ENCODE data around the gene RTL10. TPM values are rescaled to one million over a fixed set of nuclear protein-coding genes. Genes with fewer than 3 reads are reported as not detected.
A peak's percentile ranks its signal among the peaks of the same experiment; 100 is the strongest.

RTL10 gene
- total and polyA plus RNA-seq, 2 of the 4 experiments (the other 2 are of a cell fraction) = 8.6 to 12.1 TPM

GRCh38 chr22:19879643-19879991 lies 24.9 kb upstream of the RTL10 start:
- in situ Hi-C loops (cut with MboI; ENCODE audit: low sequenced_read_pairs) (no loop called here), intact Hi-C loops (cut with micrococcal nuclease) (no loop called here), dilution Hi-C loops (cut with HindIII; ENCODE audit: low sequenced_read_pairs, unreplicated experiment) (no loop called here)
- Histone ChIP-seq H3K4me2 (ENCODE audit: low read depth, low read length) (no peak overlapping the region), H3K36me3 (ENCODE audit: control insufficient read depth, insufficient read depth, low read length) (no peaks in the 10 kb centered on the region), H4K20me1 (ENCODE audit: insufficient read depth, low read length) (peaks cover 4% of the 10 kb centered on the region), H2AK9ac (replicated peaks; ENCODE audit: low read depth, low read length, poor library complexity) (peak overlapping the region; percentile 97), H3K9me3 (ENCODE audit: control insufficient read depth, insufficient read depth, low read length) (no peaks in the 10 kb centered on the region), H3K9me1 (ENCODE audit: insufficient read depth, low read length) (peaks cover 54% of the 10 kb centered on the region), H2BK5ac (ENCODE audit: low read depth, low read length, poor library complexity, severe bottlenecking) (peak overlapping the region; percentile 97), H4K8ac (ENCODE audit: low read depth in 2 of 2, low read length in 2 of 2) (peak overlapping the region; percentile 93 to 96), H2AFZ (replicated peaks; ENCODE audit: low read length, poor library complexity) (peak overlapping the region; percentile 72), H3K4ac (ENCODE audit: low read depth, low read length) (peak overlapping the region; percentile 99), H3K23ac (ENCODE audit: low read depth, low read length) (peak overlapping the region; percentile 96), H3K27me3 (ENCODE audit: control insufficient read depth, insufficient read depth, low read length) (no peaks in the 10 kb centered on the region), H3K79me1 (ENCODE audit: low read depth in 1 of 2, low read length in 2 of 2) (peaks cover 18 to 51% of the 10 kb centered on the region in 2 experiments), H2BK15ac (ENCODE audit: low read depth, low read length) (peak overlapping the region; percentile 95; the same call in 2 of the 3 replicates), H2AK5ac (ENCODE audit: low read depth, low read length) (peak overlapping the region; percentile 99), H3K4me1 (ENCODE audit: control insufficient read depth, insufficient read depth, low read length) (peaks cover 54% of the 10 kb centered on the region), H3K9ac (ENCODE audit: low read depth, low read length) (no peak overlapping the region; the same call in 1 of the 2 replicates), H4K91ac (ENCODE audit: insufficient read depth, low read depth, low read length) (peak overlapping the region; percentile 100), H3K4me3 (ENCODE audit: insufficient read depth, low read depth, low read length) (no peak overlapping the region), H3K14ac (replicated peaks; ENCODE audit: low read depth, low read length) (peak overlapping the region; percentile 96), H2BK120ac (ENCODE audit: low read depth, low read length) (peak overlapping the region; percentile 100), H3K27ac (ENCODE audit: insufficient read depth, low read length) (peak overlapping the region; percentile 84), H4K5ac (ENCODE audit: low read depth, low read length) (peak overlapping the region; percentile 68), H3K56ac (ENCODE audit: extremely low read depth, insufficient read depth, low read length) (peak overlapping the region; percentile 46; the same call in 1 of the 2 replicates), H2BK20ac (ENCODE audit: low read depth, low read length) (peak overlapping the region; percentile 100), H3K18ac (ENCODE audit: low read depth, low read length) (peak overlapping the region; percentile 58)
- ATAC-seq (ENCODE audit: low read depth) (no peak), DNase-seq (no peak)
- BruUV-seq (replicated peaks) = no TSS peak
- CTCF ChIA-PET = interaction anchor here (0.6 kb wide), 1 partner anchor 78 kb away, joined by 4 read pairs; no protein-coding TSS in a partner anchor
- POLR2A ChIA-PET (ENCODE audit: unreplicated experiment) = no interaction called here
- no CpG with 5 or more reads among the region's 4 CpGs for WGBS, 2 experiments (ENCODE audit: extremely low coverage in 2 of 2, insufficient read length in 1 of 2)
- no peak for TF ChIP-seq RFX5 (IDR thresholded peaks at IDR 0.05; ENCODE audit: low read depth, low read length)
- TF ChIP-seq BHLHE40 (IDR thresholded peaks at IDR 0.05; ENCODE audit: low read depth, low read length) = no peak
- no peak for TF ChIP-seq USF2 (IDR thresholded peaks at IDR 0.05; ENCODE audit: low read depth, low read length)
- TF ChIP-seq CEBPB (IDR thresholded peaks at IDR 0.05; ENCODE audit: low read depth, low read length) = no peak
- TF ChIP-seq MAZ (IDR thresholded peaks at IDR 0.05; ENCODE audit: borderline replicate concordance, low read depth, low read length) = no peak
- TF ChIP-seq CTCF (conservative IDR thresholded peaks at IDR 0.05; ENCODE audit: low read depth, low read length) = no peak
- TF ChIP-seq ELK1 (IDR thresholded peaks at IDR 0.05; ENCODE audit: borderline replicate concordance, low read depth, low read length) = no peak
- TF ChIP-seq POLR2A (IDR thresholded peaks at IDR 0.05; ENCODE audit: low read depth, low read length) = no peak
- no peak for TF ChIP-seq MXI1 (IDR thresholded peaks at IDR 0.05; ENCODE audit: borderline replicate concordance, low read depth, low read length)
- TF ChIP-seq RAD21 (IDR thresholded peaks at IDR 0.05; ENCODE audit: low read length) = no peak
- TF ChIP-seq FOS (IDR thresholded peaks at IDR 0.05; ENCODE audit: low read depth, low read length) = no peak
- TF ChIP-seq NFE2L2 (IDR thresholded peaks at IDR 0.05; ENCODE audit: low read depth, low read length) = no peak
- no peak for TF ChIP-seq SMC3 (IDR thresholded peaks at IDR 0.05; ENCODE audit: low read depth, low read length)
- no peak for TF ChIP-seq RCOR1 (IDR thresholded peaks at IDR 0.05; ENCODE audit: insufficient replicate concordance, low read length)
- no peak for TF ChIP-seq MAFK (IDR thresholded peaks at IDR 0.05; ENCODE audit: low read depth, low read length)
- no peak for TF ChIP-seq CHD1 (IDR thresholded peaks at IDR 0.05; ENCODE audit: low read depth, low read length)
